ENCODE results near the gene DYNC2H1. TPM values are rescaled to one million over a fixed set of nuclear protein-coding genes. Genes with fewer than 3 reads are reported as not detected.

The DYNC2H1 gene
- total RNA-seq, 1 experiment from 2014 or later, result 17.2 TPM

GRCh38 chr11:103359216-103359615, 250.0 kb downstream of the DYNC2H1 start (continued):
- no peak for TF ChIP-seq AFF4 (CRISPR knock-in tag; IDR thresholded peaks at IDR 0.05; ENCODE audit: borderline replicate concordance)

GRCh38 chr11:103364687-103365086, 255.5 kb downstream of the DYNC2H1 start:
- no peak overlapping the region for H3K4me3 Mint-ChIP-seq
- DNase-seq (ENCODE audit: low spot score) (no peak), ATAC-seq (no peak)
- H3K27ac Mint-ChIP-seq, result no peak overlapping the region
- ChIA-PET POLR2A (no interaction called here), CTCF (no interaction called here)
- H3K9me3 Mint-ChIP-seq, result no peaks in the 10 kb centered on the region
- H3K27me3 Mint-ChIP-seq (ENCODE audit: low read depth), result no peaks in the 10 kb centered on the region
- H3K36me3 Mint-ChIP-seq, result no peaks in the 10 kb centered on the region
- H3K4me1 Mint-ChIP-seq, result peaks cover under 1% of the 10 kb centered on the region; the same call in 1 of the 2 replicates
- no peak for TF ChIP-seq GABPB1 (CRISPR knock-in tag; IDR thresholded peaks at IDR 0.05)
- no peak for TF ChIP-seq MXD4 (CRISPR knock-in tag; IDR thresholded peaks at IDR 0.05; ENCODE audit: borderline replicate concordance)
- TF ChIP-seq ZSCAN18 (CRISPR knock-in tag; IDR thresholded peaks at IDR 0.05), result no peak
- TF ChIP-seq ZNF532 (CRISPR knock-in tag; IDR thresholded peaks at IDR 0.05; ENCODE audit: borderline replicate concordance), result no peak
- no peak for TF ChIP-seq KAT7 (CRISPR knock-in tag; IDR thresholded peaks at IDR 0.05; ENCODE audit: borderline replicate concordance)
- no peak for TF ChIP-seq STAT6 (CRISPR knock-in tag; conservative IDR thresholded peaks at IDR 0.05; ENCODE audit: low read depth)
- TF ChIP-seq SOX15 (CRISPR knock-in tag; IDR thresholded peaks at IDR 0.05), result no peak
- no peak for TF ChIP-seq RELA (CRISPR knock-in tag; IDR thresholded peaks at IDR 0.05; ENCODE audit: borderline replicate concordance)
- no peak for TF ChIP-seq ETV6 (CRISPR knock-in tag; IDR thresholded peaks at IDR 0.05)
- TF ChIP-seq TEAD4 (CRISPR knock-in tag; IDR thresholded peaks at IDR 0.05), result no peak
- TF ChIP-seq IRF1 (CRISPR knock-in tag; IDR thresholded peaks at IDR 0.05), result no peak
- no peak for TF ChIP-seq CBFB (CRISPR knock-in tag; IDR thresholded peaks at IDR 0.05; ENCODE audit: low read depth)
- TF ChIP-seq CREB1 (CRISPR knock-in tag; IDR thresholded peaks at IDR 0.05), result no peak

Measured in WTC11 (cell line).